C4-2B (cell line): ENCODE data around the gene FKBP5.
"Not testable (repeated sequence)": the region's sequence is repeated elsewhere in the genome, so short reads cannot be mapped to it uniquely, and the experiment has no call there.

Experiments used
- CTCF ChIP-seq: fragments of 450-650 bp; conservative IDR thresholded peaks from 2 replicates; pipeline ENCODE4 v1.5.1; 2017; ENCODE audit warnings: mild to moderate bottlenecking
- ZFX ChIP-seq: fragments of 450-650 bp; IDR thresholded peaks from 2 replicates; pipeline ENCODE4 v1.6.1; 2017

GRCh38 chr6:35670453-35670852, 18.3 kb downstream of the FKBP5 start:
- not testable (repeated sequence) for TF ChIP-seq CTCF, ZFX
